ENCODE results near the gene CDK17.

CDK17 gene

GRCh38 chr12:96274331-96274730 lies 125.9 kb downstream of the CDK17 start:
- no peaks in the 10 kb centered on the region for H3K79me2 ChIP-seq
- no peaks in the 10 kb centered on the region for H3K9me3 ChIP-seq (ENCODE audit: control insufficient read depth, low read length)
- no peaks in the 10 kb centered on the region for H3K36me3 ChIP-seq (ENCODE audit: control insufficient read depth, insufficient read depth, low read length)

GRCh38 chr12:96271469-96272199 lies 128.6 kb downstream of the CDK17 start:
- no peaks in the 10 kb centered on the region for H3K27me3 ChIP-seq (ENCODE audit: control insufficient read depth, insufficient read depth, low read length)
- no peak overlapping the region for H3K4me2 ChIP-seq (ENCODE audit: low read length)
- H3K4me1 ChIP-seq = no peaks in the 10 kb centered on the region
- no peaks in the 10 kb centered on the region for H3K79me2 ChIP-seq
- H2AFZ ChIP-seq = no peak overlapping the region
- TF ChIP-seq CTCF (IDR thresholded peaks at IDR 0.05) = no peak
- no peak overlapping the region for H3K27ac ChIP-seq
- no peaks in the 10 kb centered on the region for H3K9me3 ChIP-seq (ENCODE audit: control insufficient read depth, low read length)
- H3K9ac ChIP-seq = no peak overlapping the region
- no peaks in the 10 kb centered on the region for H3K36me3 ChIP-seq (ENCODE audit: control insufficient read depth, insufficient read depth, low read length)
- H3K4me3 ChIP-seq (ENCODE audit: low read depth, low read length) = no peak overlapping the region

More at GRCh38 chr12:96274331-96274730, 125.9 kb downstream of the CDK17 start:
- H3K4me1 ChIP-seq = no peaks in the 10 kb centered on the region
- no peak for TF ChIP-seq CTCF (IDR thresholded peaks at IDR 0.05)
- H3K27me3 ChIP-seq (ENCODE audit: control insufficient read depth, insufficient read depth, low read length) = no peaks in the 10 kb centered on the region
- no peak overlapping the region for H3K27ac ChIP-seq
- no peak overlapping the region for H3K9ac ChIP-seq
- no peak overlapping the region for H3K4me3 ChIP-seq (ENCODE audit: low read depth, low read length)
- no peak overlapping the region for H3K4me2 ChIP-seq (ENCODE audit: low read length)
- H2AFZ ChIP-seq = no peak overlapping the region

GRCh38 chr12:96266238-96266637 lies 134.0 kb downstream of the CDK17 start:
- no peak overlapping the region for H3K9ac ChIP-seq
- no peaks in the 10 kb centered on the region for H3K27me3 ChIP-seq (ENCODE audit: control insufficient read depth, insufficient read depth, low read length)
- H3K9me3 ChIP-seq (ENCODE audit: control insufficient read depth, low read length) = no peaks in the 10 kb centered on the region
- no peak overlapping the region for H3K4me3 ChIP-seq (ENCODE audit: low read depth, low read length)
- H3K4me1 ChIP-seq = no peaks in the 10 kb centered on the region
- no peaks in the 10 kb centered on the region for H3K36me3 ChIP-seq (ENCODE audit: control insufficient read depth, insufficient read depth, low read length)
- H3K4me2 ChIP-seq (ENCODE audit: low read length) = no peak overlapping the region
- no peaks in the 10 kb centered on the region for H3K79me2 ChIP-seq
- no peak overlapping the region for H2AFZ ChIP-seq
- TF ChIP-seq CTCF (IDR thresholded peaks at IDR 0.05) = no peak
- H3K27ac ChIP-seq = no peak overlapping the region

- H3K4me2 ChIP-seq (ENCODE audit: low read length) = no peak overlapping the region
- no peak overlapping the region for H3K27ac ChIP-seq
- H3K79me2 ChIP-seq = no peaks in the 10 kb centered on the region
- H3K9ac ChIP-seq = no peak overlapping the region
- H3K4me1 ChIP-seq = no peaks in the 10 kb centered on the region
- H2AFZ ChIP-seq = no peak overlapping the region
- TF ChIP-seq CTCF (IDR thresholded peaks at IDR 0.05) = no peak
- H3K36me3 ChIP-seq (ENCODE audit: control insufficient read depth, insufficient read depth, low read length) = no peaks in the 10 kb centered on the region
- no peaks in the 10 kb centered on the region for H3K27me3 ChIP-seq (ENCODE audit: control insufficient read depth, insufficient read depth, low read length)
- H3K4me3 ChIP-seq (ENCODE audit: low read depth, low read length) = no peak overlapping the region
- H3K9me3 ChIP-seq (ENCODE audit: control insufficient read depth, low read length) = no peaks in the 10 kb centered on the region
Observed at GRCh38 chr12:96265836-96266235, 134.4 kb downstream of the CDK17 start.

- H3K4me3 ChIP-seq (ENCODE audit: low read depth, low read length) = no peak overlapping the region
- H3K4me1 ChIP-seq = no peaks in the 10 kb centered on the region
- no peak for TF ChIP-seq CTCF (IDR thresholded peaks at IDR 0.05)
- H3K27me3 ChIP-seq (ENCODE audit: control insufficient read depth, insufficient read depth, low read length) = no peaks in the 10 kb centered on the region
- H3K9ac ChIP-seq = no peak overlapping the region
- no peaks in the 10 kb centered on the region for H3K36me3 ChIP-seq (ENCODE audit: control insufficient read depth, insufficient read depth, low read length)
- no peaks in the 10 kb centered on the region for H3K79me2 ChIP-seq
- H3K27ac ChIP-seq = no peak overlapping the region
- no peak overlapping the region for H3K4me2 ChIP-seq (ENCODE audit: low read length)
- H3K9me3 ChIP-seq (ENCODE audit: control insufficient read depth, low read length) = no peaks in the 10 kb centered on the region
- no peak overlapping the region for H2AFZ ChIP-seq
Observed at GRCh38 chr12:96265400-96265799, 134.8 kb downstream of the CDK17 start.
